ENCODE results near the gene CNGA3.
"Not testable (repeated sequence)": the region's sequence is repeated elsewhere in the genome, so short reads cannot be mapped to it uniquely, and the experiment has no call there.

CNGA3 gene

GRCh38 chr2:98346311-98347236 is at the start of gene CNGA3:
Gene CNGA3 (plus strand): TSS chr2:98346456. CDS start chr2:98369976, 23,520 bp downstream.
- no peak for DNase-seq

- DNase-seq: no peak
Measured at GRCh38 chr2:98297817-98298682, 48.2 kb upstream of the CNGA3 start.

- DNase-seq: no peak
Measured at GRCh38 chr2:98298683-98299164, 47.5 kb upstream of the CNGA3 start.

- DNase-seq: no peak
Measured at GRCh38 chr2:98299211-98299905, 46.9 kb upstream of the CNGA3 start.

- DNase-seq: no peak
Measured at GRCh38 chr2:98300141-98300874, 45.9 kb upstream of the CNGA3 start.

- no peak for DNase-seq
Measured at GRCh38 chr2:98301469-98301868, 44.8 kb upstream of the CNGA3 start.

GRCh38 chr2:98307131-98307696 is 39.0 kb upstream of the CNGA3 start:
- DNase-seq: not testable (repeated sequence)

GRCh38 chr2:98308068-98308467 is 38.2 kb upstream of the CNGA3 start:
- no peak for DNase-seq

GRCh38 chr2:98308532-98308931 is 37.7 kb upstream of the CNGA3 start:
- peak; percentile 63 for DNase-seq

- DNase-seq: no peak
Measured at GRCh38 chr2:98309580-98309979, 36.7 kb upstream of the CNGA3 start.

- peak; percentile 85 for DNase-seq
Measured at GRCh38 chr2:98310010-98310409, 36.2 kb upstream of the CNGA3 start.

GRCh38 chr2:98311090-98311489 is 35.2 kb upstream of the CNGA3 start:
- DNase-seq: no peak

- no peak for DNase-seq
Measured at GRCh38 chr2:98311771-98312545, 34.3 kb upstream of the CNGA3 start.

- no peak for DNase-seq
Measured at GRCh38 chr2:98313492-98314250, 32.6 kb upstream of the CNGA3 start.

GRCh38 chr2:98314251-98314650 is 32.0 kb upstream of the CNGA3 start:
- DNase-seq: no peak

GRCh38 chr2:98315957-98316356 is 30.3 kb upstream of the CNGA3 start:
- no peak for DNase-seq

- DNase-seq: no peak
Measured at GRCh38 chr2:98317214-98317613, 29.0 kb upstream of the CNGA3 start.

- not testable (repeated sequence) for DNase-seq
Measured at GRCh38 chr2:98320171-98320570, 26.1 kb upstream of the CNGA3 start.

- DNase-seq: no peak
Measured at GRCh38 chr2:98324181-98324580, 22.1 kb upstream of the CNGA3 start.

- DNase-seq: no peak
Measured at GRCh38 chr2:98327776-98328175, 18.5 kb upstream of the CNGA3 start.
